HG03039 (cell line): Measurements from ENCODE around the gene LRG1.
"Not testable (repeated sequence)": the region's sequence is repeated elsewhere in the genome, so short reads cannot be mapped to it uniquely, and the experiment has no call there.

Experiments used
- ATAC-seq: cut with Tn5 transposase; IDR thresholded peaks from one replicate; pipeline ENCODE4 v1.9.1; 2021; ENCODE audit warnings: mild to moderate bottlenecking, moderate library complexity; ENCODE audit not compliant: unreplicated experiment

LRG1 gene

DNA sequence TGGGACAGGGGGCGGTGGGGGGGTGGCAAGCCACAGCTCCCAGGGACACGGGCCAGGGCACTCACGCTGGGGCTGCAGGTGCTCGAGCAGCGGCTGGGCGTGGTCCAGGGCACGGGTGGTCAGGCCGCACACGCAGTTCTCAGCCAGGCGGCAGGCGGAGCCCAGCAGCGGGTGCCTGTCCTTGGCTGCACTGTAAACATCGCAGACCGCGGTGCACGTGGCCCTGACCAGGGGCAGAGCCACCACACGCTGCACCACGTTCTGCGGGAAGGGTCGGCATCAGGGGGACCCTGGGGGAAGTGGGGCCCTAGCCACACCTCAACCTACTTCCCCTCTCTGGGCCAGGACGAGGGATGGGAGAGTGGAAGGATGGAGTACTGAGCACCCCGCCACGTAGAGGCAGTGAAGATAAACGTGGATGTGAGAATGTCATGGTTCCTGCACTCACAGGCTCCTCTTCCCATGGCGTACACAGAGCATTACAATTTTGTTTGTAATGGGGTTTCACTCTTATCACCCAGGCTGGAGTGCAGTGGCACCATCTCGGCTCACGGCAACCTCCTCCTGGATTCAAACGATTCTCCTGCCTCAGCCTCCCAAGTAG is 8.2 kb downstream of the LRG1 start:
- no peak for ATAC-seq

DNA sequence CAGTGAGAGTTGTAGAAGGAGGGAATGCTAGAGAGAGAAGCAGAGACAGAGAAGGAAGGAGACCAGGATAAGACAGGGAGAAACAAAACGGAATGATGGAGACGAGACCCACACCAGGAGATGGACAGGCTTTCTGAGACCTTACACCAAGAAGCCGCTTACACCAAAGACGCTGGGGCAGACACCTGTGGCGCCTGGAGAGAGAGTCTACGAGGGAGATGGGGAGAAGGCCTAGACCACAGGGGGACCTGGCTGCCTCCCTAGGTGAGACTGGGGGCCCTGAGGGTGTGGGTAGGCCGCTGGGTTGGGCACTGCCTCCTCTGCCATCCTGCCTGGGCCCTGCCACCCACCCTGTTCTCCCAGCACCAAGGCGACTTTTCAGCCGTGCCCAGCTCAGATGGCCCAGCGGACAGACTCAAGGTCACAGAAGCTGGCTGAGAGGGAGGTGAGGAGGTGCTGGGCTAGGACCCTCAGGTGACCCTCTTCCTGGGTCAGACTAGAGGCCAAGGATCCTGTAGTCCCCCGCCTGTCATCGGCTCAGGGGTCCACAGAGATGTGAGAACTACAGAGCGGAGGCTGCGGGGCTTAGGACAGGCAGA is 9.8 kb downstream of the LRG1 start:
- no peak for ATAC-seq

DNA sequence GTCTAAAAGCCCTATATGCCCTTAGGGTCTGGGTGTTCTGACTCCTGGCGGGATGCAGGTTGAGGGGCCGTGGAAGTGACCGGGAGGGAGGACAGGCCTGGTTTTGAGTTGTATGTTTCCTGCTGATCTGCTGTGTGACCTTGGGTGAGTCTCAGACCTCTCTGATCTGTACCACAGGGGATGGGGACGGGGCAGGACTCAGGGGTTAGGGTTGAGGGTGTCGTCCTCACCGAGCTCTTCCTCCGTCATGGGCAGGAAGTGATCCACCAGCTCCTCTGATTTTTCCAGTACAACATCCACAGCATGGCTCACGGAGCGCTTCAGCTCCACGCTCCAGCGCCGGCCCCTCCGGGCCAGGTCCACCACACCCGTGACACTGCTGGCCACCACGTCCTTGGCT is 11.0 kb downstream of the LRG1 start:
- ATAC-seq: no peak

DNA sequence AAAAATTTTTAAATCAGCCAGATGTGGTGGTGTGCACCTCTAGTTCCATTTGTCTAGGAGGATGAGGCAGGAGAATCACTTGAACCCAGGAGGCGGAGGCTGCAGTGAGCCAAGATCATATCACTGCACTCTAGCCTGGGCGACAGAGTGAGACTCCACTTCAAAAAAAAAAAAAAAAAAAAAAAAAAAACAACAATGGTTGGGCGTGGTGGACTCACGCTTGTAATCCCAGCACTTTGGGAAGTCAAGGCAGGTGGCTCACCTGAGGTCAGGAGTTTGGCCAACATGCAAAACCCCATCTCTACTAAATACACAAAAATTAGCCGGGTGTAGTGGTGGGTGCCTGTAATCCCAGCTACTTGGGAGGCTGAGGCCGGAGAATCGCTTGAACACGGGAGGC is 12.5 kb downstream of the LRG1 start:
- ATAC-seq: not testable (repeated sequence)

DNA sequence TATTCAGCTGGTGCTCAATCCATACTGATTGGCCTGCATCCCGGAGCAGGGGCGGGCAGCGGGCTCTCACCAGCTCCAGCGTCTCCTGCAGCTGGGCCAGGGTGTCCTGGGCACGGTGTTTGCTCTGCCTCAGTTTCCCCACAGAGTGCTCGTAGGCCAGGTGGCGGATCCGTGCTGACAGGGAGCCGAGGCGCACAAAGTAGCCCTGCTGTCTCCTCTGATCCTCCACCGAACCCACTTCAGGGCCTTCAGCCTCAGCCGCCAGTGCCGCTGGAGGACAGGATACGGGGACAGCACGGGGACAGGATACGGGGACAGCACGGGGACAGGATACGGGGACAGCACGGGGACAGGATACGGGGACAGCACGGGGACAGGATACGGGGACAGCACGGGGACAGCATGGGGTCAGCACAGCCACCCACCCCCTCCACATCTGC is 14.3 kb downstream of the LRG1 start:
- no peak for ATAC-seq

- ATAC-seq: no peak
Measured at GRCh38 chr19:4524808-4525562, 14.9 kb downstream of the LRG1 start.

DNA sequence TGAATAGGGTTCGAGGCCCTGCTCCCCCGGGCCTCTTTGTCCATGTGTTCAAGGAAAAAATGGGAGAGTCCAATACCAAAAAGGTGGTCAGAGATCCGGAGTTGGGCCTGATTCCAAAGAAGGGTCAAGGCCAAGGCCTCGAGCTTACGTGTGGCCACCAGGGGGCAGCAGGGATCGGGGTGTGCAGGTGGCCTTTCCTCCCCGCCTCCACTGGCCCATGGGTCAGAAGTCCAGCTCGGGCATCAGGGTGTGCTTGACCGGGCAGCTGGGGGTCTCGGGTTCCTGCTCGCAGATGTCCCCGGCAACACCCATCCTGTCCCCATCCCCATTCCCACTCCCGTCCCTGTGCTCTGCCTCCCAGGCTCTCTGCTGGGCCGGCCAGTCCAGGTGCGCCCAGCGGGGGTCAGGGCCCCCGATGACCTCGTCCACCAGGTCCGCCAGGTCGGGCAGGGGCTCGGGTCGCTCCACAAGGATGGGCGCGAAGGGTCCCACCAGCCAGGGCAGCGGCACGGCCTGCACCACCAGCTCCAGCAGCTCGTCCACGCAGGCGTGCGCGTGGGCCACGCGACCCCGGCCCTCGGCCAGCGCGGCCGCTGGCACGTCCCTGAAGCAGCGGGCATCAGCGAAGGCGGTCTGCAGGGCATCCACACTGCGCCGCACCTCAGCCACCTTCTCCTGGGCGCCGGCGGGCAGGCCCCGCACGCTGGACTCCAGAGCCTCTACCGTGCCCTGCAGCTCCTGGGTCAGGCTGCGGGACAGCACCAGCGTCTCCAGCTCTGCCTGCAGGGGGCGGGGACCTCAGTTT is 16.3 kb downstream of the LRG1 start:
- ATAC-seq: no peak

DNA sequence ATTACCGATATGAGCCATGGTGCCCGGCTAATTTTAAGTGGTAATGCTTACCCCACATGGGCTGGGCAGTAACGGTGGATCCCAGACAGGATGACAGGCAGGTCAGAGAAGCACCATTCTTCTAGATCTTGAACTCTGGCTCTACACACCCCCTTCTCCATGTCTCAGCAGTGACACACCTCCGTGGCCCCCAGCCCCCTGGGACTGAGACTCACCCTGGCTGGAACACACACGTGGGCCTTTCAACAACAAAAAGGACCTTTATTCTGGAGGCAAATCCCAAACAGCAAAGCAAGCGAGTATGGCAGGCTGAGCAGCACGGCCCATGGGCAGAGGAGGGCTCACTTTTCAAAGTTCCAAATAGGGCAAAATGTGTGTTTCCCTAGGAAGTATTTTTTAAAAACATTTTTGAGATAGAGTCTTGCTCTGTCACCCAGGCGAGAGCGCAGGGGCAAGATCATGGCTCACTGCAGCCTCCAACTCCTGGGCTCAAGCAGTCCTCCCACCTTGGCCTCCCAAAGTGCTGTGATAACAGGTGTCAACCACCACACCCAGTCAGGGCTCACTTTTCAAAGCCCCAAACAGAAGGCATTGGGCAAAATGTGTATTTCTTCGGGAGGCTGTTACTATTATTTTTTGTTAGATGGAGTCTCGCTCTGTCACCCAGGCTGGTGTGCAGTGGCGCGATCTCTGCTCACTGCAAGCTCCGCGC is 17.4 kb downstream of the LRG1 start:
- no peak for ATAC-seq

GRCh38 chr19:4521888-4522242 is 18.0 kb downstream of the LRG1 start:
- no peak for ATAC-seq

- no peak for ATAC-seq
Measured at GRCh38 chr19:4521170-4521887, 18.5 kb downstream of the LRG1 start.

DNA sequence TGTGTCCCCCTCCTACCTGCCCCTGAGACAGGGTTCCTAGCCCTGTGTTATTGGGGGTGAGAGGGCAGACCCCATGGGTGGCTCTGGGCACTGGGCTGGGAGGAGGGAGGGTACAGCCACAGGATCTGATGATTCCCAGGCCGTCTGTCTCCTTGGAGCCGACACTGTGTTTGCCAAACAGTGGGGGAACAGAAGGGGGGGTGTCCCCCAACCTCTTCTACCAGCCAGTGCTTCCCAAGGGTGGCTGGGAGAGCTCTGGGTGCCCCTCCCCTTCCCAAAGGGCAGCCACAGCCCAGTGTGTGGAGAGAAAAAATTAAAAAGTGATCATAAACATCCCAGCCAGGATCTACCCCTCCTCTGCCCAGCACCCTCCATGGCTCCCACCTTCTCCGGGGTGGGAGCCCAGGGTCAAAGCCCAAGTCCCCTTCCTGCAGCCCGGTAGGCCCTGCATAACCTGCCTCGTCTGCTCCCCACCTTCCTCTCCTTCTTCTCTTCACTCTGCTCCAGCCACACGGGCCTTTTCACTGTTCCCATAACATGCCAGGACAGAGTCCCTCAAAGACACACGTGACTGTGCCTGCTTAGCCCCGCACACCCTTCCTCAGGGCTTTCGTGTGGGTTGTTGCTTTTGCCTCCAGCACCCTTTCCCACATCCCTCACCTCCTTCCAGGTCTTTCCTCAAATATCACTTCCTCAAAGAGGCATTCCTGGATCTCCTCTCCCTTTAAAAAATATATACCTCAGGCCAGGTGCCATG is 20.1 kb downstream of the LRG1 start:
- ATAC-seq: no peak

DNA sequence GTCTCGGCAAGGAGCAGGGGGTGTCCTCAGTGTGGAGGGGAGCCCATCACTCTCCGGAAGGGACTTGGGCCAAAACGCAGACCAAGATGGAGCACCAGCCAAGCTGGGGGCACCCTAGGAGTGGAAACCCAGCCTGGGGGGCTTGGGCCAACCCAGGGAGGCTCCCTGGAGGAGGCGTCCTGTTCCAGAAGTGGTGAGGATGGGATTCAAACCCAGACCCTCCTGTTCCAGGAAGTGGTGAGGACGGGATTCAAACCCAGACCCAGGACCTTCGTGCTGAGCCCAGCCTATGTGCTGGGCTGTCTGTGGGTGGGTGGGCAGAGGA is 20.7 kb downstream of the LRG1 start:
- no peak for ATAC-seq

- ATAC-seq: no peak
Measured at GRCh38 chr19:4518345-4519171, 21.3 kb downstream of the LRG1 start, which contains the start of gene PLIN4. TSS of gene PLIN4 (minus strand) at chr19:4518486. CDS start at chr19:4518272, 214 bp downstream.

DNA sequence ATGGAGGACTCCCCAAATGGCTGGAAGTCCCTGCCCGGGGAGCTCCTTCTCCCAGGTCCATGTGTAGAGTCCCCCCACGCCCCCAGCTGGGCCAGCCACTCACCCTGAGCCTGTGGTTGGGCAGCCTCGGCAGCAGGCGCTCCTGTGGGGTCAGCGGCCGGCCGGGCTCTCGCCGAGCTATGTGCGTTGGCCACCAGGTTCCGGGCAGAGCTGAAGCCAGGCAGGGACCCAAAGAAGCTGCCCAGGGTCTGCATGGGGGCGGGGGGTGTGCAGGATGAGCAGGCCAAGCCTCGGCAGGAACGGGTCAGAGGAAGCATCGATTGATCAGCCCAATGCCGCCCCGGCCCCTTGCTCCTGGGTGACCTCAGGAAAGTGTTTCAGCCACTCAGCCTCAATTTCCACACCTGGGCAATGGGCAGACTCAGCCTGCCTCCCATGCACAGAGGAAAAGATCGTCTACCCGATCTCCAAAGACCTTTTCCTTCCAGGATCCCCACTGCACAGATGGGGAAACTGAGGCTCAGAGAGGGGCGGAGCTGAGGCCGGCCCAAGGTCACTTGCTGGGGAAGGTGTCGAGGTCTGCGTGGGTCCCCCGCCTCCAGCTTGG is 22.3 kb downstream of the LRG1 start:
- ATAC-seq: no peak

DNA sequence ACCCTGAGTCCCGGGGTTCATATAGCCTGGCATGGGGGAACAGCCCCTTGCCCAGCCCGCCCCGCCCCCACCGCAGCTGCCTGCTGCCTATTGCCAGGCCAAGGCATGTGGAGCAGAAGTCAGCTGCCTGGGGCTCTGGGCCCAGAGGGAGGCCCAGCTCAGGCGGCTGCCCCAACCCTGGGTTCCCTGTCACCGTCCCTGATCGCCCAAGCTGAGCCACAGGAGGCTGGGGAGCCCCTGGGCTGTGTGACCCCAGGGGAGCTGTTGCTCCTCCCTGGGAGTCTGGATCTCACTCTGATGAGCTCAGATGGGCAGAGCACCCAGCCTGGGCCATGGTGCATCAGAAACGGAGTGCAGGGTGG is 22.9 kb downstream of the LRG1 start:
- no peak for ATAC-seq

GRCh38 chr19:4516199-4516938 is 23.5 kb downstream of the LRG1 start:
- ATAC-seq: no peak

- no peak for ATAC-seq
Measured at GRCh38 chr19:4515732-4516131, 24.1 kb downstream of the LRG1 start.

GRCh38 chr19:4513248-4513647 is 26.6 kb downstream of the LRG1 start:
- ATAC-seq: no peak
